Measurements from ENCODE around the gene MYLK4.

The MYLK4 gene

DNA sequence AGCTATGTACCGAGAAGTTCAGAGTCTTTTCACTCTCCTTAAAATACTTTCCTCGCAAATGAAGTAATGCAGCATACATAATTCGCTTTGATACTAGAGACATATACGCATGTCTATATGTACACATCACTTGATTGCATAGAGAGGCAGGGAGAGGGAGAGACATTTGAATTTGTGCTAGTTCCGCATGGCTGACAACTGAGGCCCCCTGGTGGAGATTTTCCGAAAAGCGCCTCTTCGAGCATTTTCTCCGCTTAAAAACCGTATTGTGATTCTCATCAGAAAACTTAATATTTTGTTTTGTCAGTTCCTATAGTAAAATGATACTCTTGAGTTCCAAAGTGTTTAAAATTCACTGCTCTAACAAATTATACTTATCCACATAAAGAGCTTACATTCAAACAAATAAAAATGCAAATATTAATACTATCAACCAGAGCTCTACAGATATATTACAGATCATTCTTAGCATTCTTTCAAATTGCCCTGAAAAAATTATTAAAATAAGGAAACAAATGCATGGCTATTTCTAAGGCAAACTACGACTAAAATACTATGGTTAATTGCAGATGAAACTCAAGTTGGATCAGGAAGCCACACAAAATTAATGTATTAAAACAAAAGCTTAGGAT, 637 bp downstream of the MYLK4 start:
- peaks cover 0 to 3% of the 10 kb centered on the region in 2 donors for H3K4me1 ChIP-seq (ENCODE audit: control insufficient read depth in 2 of 2, insufficient read depth in 2 of 2, low read length in 2 of 2)
- H3K9me3 ChIP-seq (ENCODE audit: control insufficient read depth in 2 of 2, low read length in 2 of 2), result no peaks in the 10 kb centered on the region
- H3K4me3 ChIP-seq (ENCODE audit: low read length in 2 of 2), result no peak overlapping the region
- H3K9ac ChIP-seq (ENCODE audit: low read depth in 1 of 2, low read length in 2 of 2), result no peak overlapping the region
- no peak overlapping the region for H3K27ac ChIP-seq (ENCODE audit: low read depth in 2 of 2, low read length in 2 of 2)
- no peaks in the 10 kb centered on the region for H3K27me3 ChIP-seq (ENCODE audit: control insufficient read depth in 2 of 2, insufficient read depth in 2 of 2, low read length in 2 of 2)
- H3K36me3 ChIP-seq (ENCODE audit: control insufficient read depth in 2 of 2, insufficient read depth in 2 of 2, low read length in 2 of 2), result no peaks in the 10 kb centered on the region

DNA sequence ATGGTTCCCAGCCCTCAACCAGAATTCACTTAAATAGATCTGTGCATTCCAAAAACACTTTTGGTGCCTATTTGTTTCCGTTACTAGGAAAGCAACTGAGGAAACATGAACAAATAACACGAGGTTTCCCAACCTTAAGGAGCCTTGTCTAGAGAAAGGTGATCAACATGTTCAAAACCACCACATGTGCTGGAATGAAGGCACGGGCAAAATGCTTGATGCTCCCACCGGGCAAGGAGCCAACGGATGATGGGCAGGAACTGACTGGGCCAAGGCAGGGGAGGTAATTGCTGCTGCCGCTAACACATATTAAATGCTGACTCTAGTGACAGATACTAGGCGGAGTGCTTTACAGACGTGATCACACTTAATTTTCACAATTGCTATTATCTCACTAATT, 2.5 kb downstream of the MYLK4 start:
- Histone ChIP-seq H3K27ac (ENCODE audit: low read depth in 2 of 2, low read length in 2 of 2) (no peak overlapping the region), H3K4me3 (ENCODE audit: low read length in 2 of 2) (no peak overlapping the region), H3K9ac (ENCODE audit: low read depth in 1 of 2, low read length in 2 of 2) (no peak overlapping the region), H3K4me1 (ENCODE audit: control insufficient read depth in 2 of 2, insufficient read depth in 2 of 2, low read length in 2 of 2) (peaks cover 0 to 5% of the 10 kb centered on the region in 2 donors), H3K36me3 (ENCODE audit: control insufficient read depth in 2 of 2, insufficient read depth in 2 of 2, low read length in 2 of 2) (no peaks in the 10 kb centered on the region), H3K27me3 (ENCODE audit: control insufficient read depth in 2 of 2, insufficient read depth in 2 of 2, low read length in 2 of 2) (no peaks in the 10 kb centered on the region), H3K9me3 (ENCODE audit: control insufficient read depth in 2 of 2, low read length in 2 of 2) (no peaks in the 10 kb centered on the region)

DNA sequence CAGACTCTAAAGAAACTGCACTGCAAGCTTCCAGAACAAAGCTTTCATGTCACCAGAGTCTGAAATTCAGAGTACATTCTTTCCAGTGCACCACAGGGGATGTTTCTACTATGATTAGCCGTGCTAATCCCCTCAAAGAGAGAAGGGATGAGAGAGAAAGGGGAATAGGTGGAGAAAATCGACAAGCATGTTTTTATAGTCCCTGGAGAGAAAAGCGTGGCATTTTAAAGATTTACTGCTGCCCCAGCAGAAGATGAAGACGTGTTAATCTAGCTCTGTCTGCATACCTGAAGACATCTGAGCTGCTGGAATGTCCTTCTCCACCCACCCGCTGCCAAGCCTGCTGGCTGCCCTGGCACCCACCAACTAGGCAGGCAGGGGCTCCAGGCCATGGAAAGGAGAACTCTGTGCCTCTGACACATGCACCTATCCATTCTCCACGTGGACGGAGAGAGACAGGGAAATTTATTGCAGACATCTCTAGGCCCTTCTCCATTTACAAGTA, 4.1 kb downstream of the MYLK4 start:
- Histone ChIP-seq H3K9ac (ENCODE audit: low read depth in 1 of 2, low read length in 2 of 2) (no peak overlapping the region), H3K4me1 (ENCODE audit: control insufficient read depth in 2 of 2, insufficient read depth in 2 of 2, low read length in 2 of 2) (peaks cover 0 to 5% of the 10 kb centered on the region in 2 donors), H3K36me3 (ENCODE audit: control insufficient read depth in 2 of 2, insufficient read depth in 2 of 2, low read length in 2 of 2) (no peaks in the 10 kb centered on the region), H3K9me3 (ENCODE audit: control insufficient read depth in 2 of 2, low read length in 2 of 2) (no peaks in the 10 kb centered on the region), H3K27me3 (ENCODE audit: control insufficient read depth in 2 of 2, insufficient read depth in 2 of 2, low read length in 2 of 2) (no peaks in the 10 kb centered on the region), H3K27ac (ENCODE audit: low read depth in 2 of 2, low read length in 2 of 2) (no peak overlapping the region), H3K4me3 (ENCODE audit: low read length in 2 of 2) (no peak overlapping the region)

DNA sequence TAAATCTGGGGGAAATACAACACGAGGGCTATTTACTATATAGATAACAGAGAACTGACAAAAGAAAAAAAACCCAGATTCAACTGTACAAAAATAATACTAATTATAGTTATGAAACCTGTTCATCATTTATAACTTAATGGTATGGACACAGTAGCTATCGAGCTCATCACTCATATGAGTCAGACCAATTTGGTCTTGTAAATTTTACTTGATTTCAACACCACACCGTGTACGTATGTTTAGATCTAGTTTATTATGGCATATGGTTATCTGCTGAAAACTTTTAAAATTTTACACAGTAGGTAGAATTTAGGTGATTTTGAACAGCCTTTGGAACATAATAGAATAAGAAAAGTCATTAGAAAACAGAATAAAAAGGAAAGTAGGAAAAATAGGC, 5.5 kb downstream of the MYLK4 start:
- Histone ChIP-seq H3K27ac (ENCODE audit: low read depth in 2 of 2, low read length in 2 of 2) (no peak overlapping the region), H3K4me3 (ENCODE audit: low read length in 2 of 2) (no peak overlapping the region), H3K4me1 (ENCODE audit: control insufficient read depth in 2 of 2, insufficient read depth in 2 of 2, low read length in 2 of 2) (peaks cover 0 to 5% of the 10 kb centered on the region in 2 donors), H3K36me3 (ENCODE audit: control insufficient read depth in 2 of 2, insufficient read depth in 2 of 2, low read length in 2 of 2) (no peaks in the 10 kb centered on the region), H3K9me3 (ENCODE audit: control insufficient read depth in 2 of 2, low read length in 2 of 2) (no peaks in the 10 kb centered on the region), H3K27me3 (ENCODE audit: control insufficient read depth in 2 of 2, insufficient read depth in 2 of 2, low read length in 2 of 2) (no peaks in the 10 kb centered on the region), H3K9ac (ENCODE audit: low read depth in 1 of 2, low read length in 2 of 2) (no peak overlapping the region)

DNA sequence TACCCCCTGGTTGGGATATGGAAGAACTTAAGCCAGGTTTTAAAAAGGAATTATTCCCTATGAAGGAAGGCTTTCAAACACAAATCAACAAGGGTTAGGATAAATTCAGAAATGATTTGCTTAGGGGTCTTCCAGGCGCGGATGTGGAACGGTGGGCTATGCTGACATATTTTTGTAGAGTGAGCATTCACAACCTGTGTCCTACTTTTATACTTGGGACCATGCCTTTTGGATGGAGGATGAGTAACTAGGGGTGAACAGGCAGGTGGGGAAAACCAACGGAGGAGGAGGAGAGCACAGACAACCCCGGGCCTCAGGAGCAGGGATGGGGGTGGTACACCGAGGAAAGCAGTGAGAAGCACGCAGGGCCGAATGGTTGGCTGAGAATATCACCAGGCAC, 5.9 kb downstream of the MYLK4 start:
- no peaks in the 10 kb centered on the region for H3K9me3 ChIP-seq (ENCODE audit: control insufficient read depth in 2 of 2, low read length in 2 of 2)
- no peak overlapping the region for H3K4me3 ChIP-seq (ENCODE audit: low read length in 2 of 2)
- H3K4me1 ChIP-seq (ENCODE audit: control insufficient read depth in 2 of 2, insufficient read depth in 2 of 2, low read length in 2 of 2), result peaks cover 0 to 4% of the 10 kb centered on the region in 2 donors
- no peaks in the 10 kb centered on the region for H3K36me3 ChIP-seq (ENCODE audit: control insufficient read depth in 2 of 2, insufficient read depth in 2 of 2, low read length in 2 of 2)
- H3K9ac ChIP-seq (ENCODE audit: low read depth in 1 of 2, low read length in 2 of 2), result no peak overlapping the region
- H3K27me3 ChIP-seq (ENCODE audit: control insufficient read depth in 2 of 2, insufficient read depth in 2 of 2, low read length in 2 of 2), result no peaks in the 10 kb centered on the region
- H3K27ac ChIP-seq (ENCODE audit: low read depth in 2 of 2, low read length in 2 of 2), result no peak overlapping the region

DNA sequence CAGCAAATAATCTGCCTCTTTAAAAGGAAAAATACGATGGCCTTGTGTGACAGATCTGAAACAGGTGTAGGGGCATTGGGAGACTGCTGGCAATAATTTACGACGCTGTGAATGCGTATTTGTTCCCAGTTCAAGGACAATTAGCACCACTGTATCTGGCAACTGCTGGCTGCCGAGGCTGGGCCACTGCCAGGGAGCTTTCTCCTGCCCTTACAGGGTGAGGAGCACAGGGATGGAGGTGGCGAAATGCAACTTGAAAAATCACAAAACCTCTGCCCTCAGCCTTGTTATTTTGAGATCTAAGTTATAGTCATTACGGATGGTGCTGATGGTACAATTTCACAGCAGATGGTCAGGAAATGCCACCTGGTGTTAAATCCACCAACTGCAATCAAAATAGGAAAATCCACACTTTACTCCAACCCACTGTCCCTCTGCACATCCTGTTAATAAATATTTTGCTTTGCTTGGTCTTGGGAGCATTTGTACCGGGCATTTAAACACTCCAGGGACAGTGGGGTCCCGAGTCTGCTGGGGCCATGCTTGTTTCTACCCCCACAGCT, 6.4 kb downstream of the MYLK4 start:
- Histone ChIP-seq H3K36me3 (ENCODE audit: control insufficient read depth in 2 of 2, insufficient read depth in 2 of 2, low read length in 2 of 2) (no peaks in the 10 kb centered on the region), H3K27ac (ENCODE audit: low read depth in 2 of 2, low read length in 2 of 2) (no peak overlapping the region), H3K9me3 (ENCODE audit: control insufficient read depth in 2 of 2, low read length in 2 of 2) (no peaks in the 10 kb centered on the region), H3K27me3 (ENCODE audit: control insufficient read depth in 2 of 2, insufficient read depth in 2 of 2, low read length in 2 of 2) (no peaks in the 10 kb centered on the region), H3K4me1 (ENCODE audit: control insufficient read depth in 2 of 2, insufficient read depth in 2 of 2, low read length in 2 of 2) (peaks cover 0 to 2% of the 10 kb centered on the region in 2 donors), H3K4me3 (ENCODE audit: low read length in 2 of 2) (no peak overlapping the region), H3K9ac (ENCODE audit: low read depth in 1 of 2, low read length in 2 of 2) (no peak overlapping the region)

DNA sequence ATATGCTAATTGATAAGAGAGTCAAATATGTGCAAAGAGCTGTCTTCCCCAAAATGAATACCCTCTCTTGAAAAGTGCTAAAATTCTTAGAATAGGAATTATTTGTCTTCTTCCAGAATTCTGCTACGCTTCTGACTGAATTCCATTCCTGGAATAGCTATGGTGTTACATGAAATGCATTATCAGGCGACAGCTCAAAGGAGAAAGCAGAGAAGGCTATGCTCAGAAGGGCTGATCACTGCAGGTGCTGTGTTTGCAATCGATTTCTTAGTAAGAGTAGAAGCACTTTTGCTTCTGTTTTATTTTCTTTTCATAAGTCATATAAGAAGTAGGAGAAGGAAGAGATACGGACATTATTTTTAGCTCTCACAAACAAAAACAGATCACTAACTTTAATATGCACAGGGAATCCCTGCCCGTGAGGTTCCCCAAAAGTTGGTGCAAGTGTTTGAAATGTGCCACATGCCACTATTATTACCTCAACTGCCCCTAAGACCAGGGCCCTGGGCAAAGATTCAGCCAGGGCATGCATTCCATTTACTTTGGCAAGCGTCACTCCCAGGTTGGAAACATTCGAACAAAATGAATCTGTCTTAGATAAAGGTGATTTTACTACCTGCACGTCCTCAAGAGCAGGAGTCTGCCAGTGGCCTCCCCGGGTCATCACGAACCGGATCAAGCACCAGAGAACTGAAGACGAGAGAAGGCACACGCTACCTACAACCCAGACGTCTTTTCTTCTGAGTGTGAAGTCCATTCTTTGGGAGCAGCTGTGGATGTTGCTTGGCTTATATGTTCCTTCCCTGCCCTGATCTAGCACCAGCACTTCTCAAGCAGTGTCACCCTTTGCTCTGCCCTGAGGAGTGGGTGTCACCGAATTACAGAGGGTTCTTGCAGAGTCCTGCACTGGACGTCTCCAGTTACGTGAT, 7.2 kb downstream of the MYLK4 start:
- Histone ChIP-seq H3K4me3 (ENCODE audit: low read length in 2 of 2) (no peak overlapping the region), H3K9me3 (ENCODE audit: control insufficient read depth in 2 of 2, low read length in 2 of 2) (no peaks in the 10 kb centered on the region), H3K36me3 (ENCODE audit: control insufficient read depth in 2 of 2, insufficient read depth in 2 of 2, low read length in 2 of 2) (no peaks in the 10 kb centered on the region), H3K9ac (ENCODE audit: low read depth in 1 of 2, low read length in 2 of 2) (no peak overlapping the region), H3K27me3 (ENCODE audit: control insufficient read depth in 2 of 2, insufficient read depth in 2 of 2, low read length in 2 of 2) (no peaks in the 10 kb centered on the region), H3K4me1 (ENCODE audit: control insufficient read depth in 2 of 2, insufficient read depth in 2 of 2, low read length in 2 of 2) (peaks cover 0 to 2% of the 10 kb centered on the region in 2 donors), H3K27ac (ENCODE audit: low read depth in 2 of 2, low read length in 2 of 2) (no peak overlapping the region)

DNA sequence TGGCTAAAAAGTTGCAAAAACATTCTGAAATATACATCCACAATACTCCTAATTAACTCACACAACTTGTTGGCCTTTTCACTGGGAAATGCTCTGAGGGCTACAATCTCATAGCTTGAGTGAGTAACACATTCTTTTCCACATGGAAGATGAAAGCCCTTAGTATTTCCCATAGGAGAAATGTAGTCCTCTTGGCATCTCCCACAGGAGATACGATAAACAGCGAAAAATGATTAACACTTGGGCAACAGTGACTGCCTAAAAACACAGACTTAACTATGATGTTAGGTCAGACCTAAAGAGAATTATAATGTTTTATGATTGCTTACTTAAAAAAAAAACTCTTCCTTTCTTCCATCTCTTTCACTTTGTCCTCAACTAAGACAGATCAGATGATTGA, 9.0 kb downstream of the MYLK4 start:
- H3K4me1 ChIP-seq (ENCODE audit: control insufficient read depth in 2 of 2, insufficient read depth in 2 of 2, low read length in 2 of 2), result peaks cover 0 to 2% of the 10 kb centered on the region in 2 donors
- no peaks in the 10 kb centered on the region for H3K9me3 ChIP-seq (ENCODE audit: control insufficient read depth in 2 of 2, low read length in 2 of 2)
- H3K27me3 ChIP-seq (ENCODE audit: control insufficient read depth in 2 of 2, insufficient read depth in 2 of 2, low read length in 2 of 2), result no peaks in the 10 kb centered on the region
- H3K4me3 ChIP-seq (ENCODE audit: low read length in 2 of 2), result no peak overlapping the region
- H3K36me3 ChIP-seq (ENCODE audit: control insufficient read depth in 2 of 2, insufficient read depth in 2 of 2, low read length in 2 of 2), result no peaks in the 10 kb centered on the region
- H3K9ac ChIP-seq (ENCODE audit: low read depth in 1 of 2, low read length in 2 of 2), result no peak overlapping the region
- H3K27ac ChIP-seq (ENCODE audit: low read depth in 2 of 2, low read length in 2 of 2), result no peak overlapping the region

DNA sequence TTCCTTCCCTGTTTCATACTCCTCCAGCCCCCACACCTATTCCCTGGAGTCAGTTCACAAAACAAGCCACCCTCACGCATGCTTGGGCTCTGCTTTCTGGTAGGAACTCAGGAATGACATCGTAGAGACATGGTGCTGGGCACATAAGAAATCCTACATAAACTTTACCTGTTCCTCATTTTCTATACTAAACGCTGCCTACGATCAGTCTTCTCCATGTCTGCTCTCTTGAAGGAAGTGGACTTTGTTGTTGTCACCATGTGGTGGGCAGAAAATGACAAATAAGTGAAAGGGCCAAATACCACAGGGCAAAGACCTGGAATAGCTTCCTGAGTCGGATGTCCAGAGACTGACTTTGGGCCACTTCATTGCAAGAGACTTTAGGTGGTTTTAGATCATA, 10.1 kb downstream of the MYLK4 start:
- H3K27ac ChIP-seq (ENCODE audit: low read depth in 2 of 2, low read length in 2 of 2), result no peak overlapping the region
- no peak overlapping the region for H3K9ac ChIP-seq (ENCODE audit: low read depth in 1 of 2, low read length in 2 of 2)
- H3K36me3 ChIP-seq (ENCODE audit: control insufficient read depth in 2 of 2, insufficient read depth in 2 of 2, low read length in 2 of 2), result no peaks in the 10 kb centered on the region
- H3K4me1 ChIP-seq (ENCODE audit: control insufficient read depth in 2 of 2, insufficient read depth in 2 of 2, low read length in 2 of 2), result peaks cover 0 to 2% of the 10 kb centered on the region in 2 donors
- no peaks in the 10 kb centered on the region for H3K27me3 ChIP-seq (ENCODE audit: control insufficient read depth in 2 of 2, insufficient read depth in 2 of 2, low read length in 2 of 2)
- no peak overlapping the region for H3K4me3 ChIP-seq (ENCODE audit: low read length in 2 of 2)
- no peaks in the 10 kb centered on the region for H3K9me3 ChIP-seq (ENCODE audit: control insufficient read depth in 2 of 2, low read length in 2 of 2)

DNA sequence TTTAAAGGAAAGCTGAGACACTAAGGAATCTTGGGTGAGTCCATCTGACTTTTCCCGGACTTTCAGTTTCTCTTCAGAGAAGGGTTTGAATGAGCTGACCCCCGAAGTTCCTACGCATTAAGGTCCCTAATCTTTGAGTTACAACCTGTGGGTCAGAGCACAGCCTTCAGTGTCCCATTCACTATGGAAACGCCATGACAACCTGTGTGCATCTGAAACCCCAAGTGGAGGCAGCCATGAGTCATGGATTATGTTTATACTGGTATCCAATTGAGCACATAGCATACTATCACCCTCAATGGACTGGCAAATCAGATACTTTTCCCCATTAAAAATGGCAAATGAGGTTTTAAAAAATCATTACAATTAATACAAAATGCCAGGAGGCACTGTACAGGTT, 11.4 kb downstream of the MYLK4 start:
- H3K36me3 ChIP-seq (ENCODE audit: control insufficient read depth in 2 of 2, insufficient read depth in 2 of 2, low read length in 2 of 2), result no peaks in the 10 kb centered on the region
- H3K27me3 ChIP-seq (ENCODE audit: control insufficient read depth in 2 of 2, insufficient read depth in 2 of 2, low read length in 2 of 2), result no peaks in the 10 kb centered on the region
- no peak overlapping the region for H3K27ac ChIP-seq (ENCODE audit: low read depth in 2 of 2, low read length in 2 of 2)
- H3K4me3 ChIP-seq (ENCODE audit: low read length in 2 of 2), result no peak overlapping the region
- peaks cover 0 to 1% of the 10 kb centered on the region in 2 donors for H3K4me1 ChIP-seq (ENCODE audit: control insufficient read depth in 2 of 2, insufficient read depth in 2 of 2, low read length in 2 of 2)
- no peaks in the 10 kb centered on the region for H3K9me3 ChIP-seq (ENCODE audit: control insufficient read depth in 2 of 2, low read length in 2 of 2)
- no peak overlapping the region for H3K9ac ChIP-seq (ENCODE audit: low read depth in 1 of 2, low read length in 2 of 2)

Measured in mucosa of rectum (tissue), 2 donors.